ENCODE data around the gene TNFRSF8.
"Not testable (repeated sequence)": the region's sequence is repeated elsewhere in the genome, so short reads cannot be mapped to it uniquely, and the experiment has no call there.

TNFRSF8 gene

DNA sequence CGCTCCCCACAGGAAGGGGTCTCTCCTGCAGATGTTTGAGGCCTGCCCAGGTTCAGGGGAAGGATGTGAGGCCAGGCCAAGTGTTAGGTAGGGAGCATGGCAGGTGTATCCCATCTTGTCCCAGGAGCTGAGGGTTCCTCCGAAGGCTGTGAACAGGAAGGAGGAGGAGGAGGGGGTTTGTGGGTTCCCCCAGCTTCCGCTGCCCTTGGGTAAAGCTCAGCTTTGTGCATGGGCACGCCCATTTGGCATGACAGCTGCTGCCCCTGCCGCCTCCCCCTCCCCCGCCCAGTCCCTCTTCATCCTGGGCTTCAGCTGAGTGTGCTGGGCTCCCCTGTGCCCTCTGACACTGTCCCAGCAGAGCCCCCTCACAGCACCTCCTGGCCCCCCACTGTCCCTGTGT is 25.5 kb downstream of the TNFRSF8 start:
- DNase-seq, result no peak

GRCh38 chr1:12090326-12090725 is 27.2 kb downstream of the TNFRSF8 start:
- no peak for DNase-seq

DNA sequence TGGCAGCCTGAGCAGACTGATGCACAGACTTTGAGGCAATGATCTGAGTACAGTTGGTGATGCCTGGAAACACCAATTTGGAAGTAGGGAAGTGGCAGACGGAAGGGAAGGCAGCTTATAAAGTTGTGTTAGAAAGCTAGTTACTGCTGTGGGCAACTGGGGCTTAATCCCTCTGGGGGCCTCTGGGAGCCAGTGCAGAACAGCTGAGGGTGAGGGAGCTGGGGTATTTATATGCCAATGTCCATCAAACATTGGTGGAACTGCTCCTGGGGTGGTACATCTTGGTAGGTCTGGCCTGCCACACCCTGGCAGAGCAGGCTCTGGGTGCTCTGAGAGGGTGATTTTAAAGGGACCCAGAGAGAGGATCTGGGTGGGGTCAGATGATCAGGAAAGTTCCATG is 28.1 kb downstream of the TNFRSF8 start:
- no peak for DNase-seq

GRCh38 chr1:12094180-12094579 is 31.1 kb downstream of the TNFRSF8 start:
- DNase-seq, result no peak

- peak; percentile 67 for DNase-seq
These were observed 32.6 kb downstream of the TNFRSF8 start for GRCh38 chr1:12095452-12096263.

GRCh38 chr1:12096615-12097014 is 33.5 kb downstream of the TNFRSF8 start:
- no peak for DNase-seq

GRCh38 chr1:12097321-12097720 is 34.2 kb downstream of the TNFRSF8 start:
- no peak for DNase-seq

GRCh38 chr1:12098786-12099185 is 35.7 kb downstream of the TNFRSF8 start:
- no peak for DNase-seq

GRCh38 chr1:12099610-12100009 is 36.5 kb downstream of the TNFRSF8 start:
- no peak for DNase-seq

GRCh38 chr1:12100071-12100470 is 37.0 kb downstream of the TNFRSF8 start:
- no peak for DNase-seq

DNA sequence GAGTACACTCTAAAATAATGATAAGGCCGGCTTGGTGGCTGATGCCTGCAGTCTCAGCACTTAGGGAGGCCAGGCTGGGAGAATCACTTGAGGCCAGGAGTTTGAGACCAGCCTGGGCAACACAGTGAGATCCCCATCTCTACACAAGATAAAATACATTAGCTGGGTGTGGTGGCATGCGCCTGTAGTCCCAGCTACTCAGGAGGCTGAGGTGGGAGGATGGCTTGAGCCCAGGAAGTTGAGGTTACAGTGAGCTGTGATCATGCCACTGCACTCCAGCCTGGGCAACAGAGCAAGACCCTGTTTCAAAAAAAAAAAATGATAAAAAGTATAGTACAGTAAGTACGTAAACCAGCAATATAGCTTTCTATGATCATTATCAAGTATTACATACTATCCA is 38.0 kb downstream of the TNFRSF8 start:
- not testable (repeated sequence) for DNase-seq

DNA sequence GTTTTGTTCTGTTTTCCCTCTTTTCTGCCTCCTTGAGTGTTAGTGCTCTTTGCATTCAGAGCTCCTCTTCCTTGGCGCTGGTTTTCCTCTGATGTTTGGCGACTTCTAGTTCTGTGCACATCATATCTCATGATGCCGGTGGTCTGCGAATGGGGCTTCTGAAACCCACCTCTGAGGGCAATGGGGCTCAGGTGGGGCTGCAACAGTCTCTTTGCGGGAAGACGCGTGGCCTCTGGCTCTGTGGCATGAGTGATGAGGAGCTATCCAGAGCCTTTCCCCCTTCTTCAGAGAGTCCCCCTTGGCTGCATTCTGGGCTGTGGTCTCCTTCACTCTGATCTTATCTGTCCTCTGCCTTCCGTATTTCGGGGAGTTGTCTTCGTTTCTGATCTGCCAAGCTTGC is 39.0 kb downstream of the TNFRSF8 start:
- no peak for DNase-seq

DNA sequence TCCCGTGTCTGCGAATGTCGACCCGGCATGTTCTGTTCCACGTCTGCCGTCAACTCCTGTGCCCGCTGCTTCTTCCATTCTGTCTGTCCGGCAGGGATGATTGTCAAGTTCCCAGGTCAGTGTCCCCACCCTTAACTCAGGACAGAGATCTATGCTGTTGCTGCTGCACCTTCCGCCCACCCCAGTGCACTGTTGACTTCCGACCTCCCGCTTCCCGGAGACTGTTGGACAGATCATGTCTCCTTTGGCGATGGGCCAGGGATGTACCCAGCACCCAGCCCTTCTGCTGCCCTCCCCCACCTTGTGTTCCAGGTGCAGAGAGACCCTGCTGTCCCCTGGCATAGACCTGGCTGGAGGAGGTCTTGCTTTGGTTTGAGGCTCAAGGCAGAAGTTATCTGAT is 41.3 kb downstream of the TNFRSF8 start:
- no peak for DNase-seq

- DNase-seq, result no peak
These were observed 43.0 kb downstream of the TNFRSF8 start for GRCh38 chr1:12106153-12106552.

DNA sequence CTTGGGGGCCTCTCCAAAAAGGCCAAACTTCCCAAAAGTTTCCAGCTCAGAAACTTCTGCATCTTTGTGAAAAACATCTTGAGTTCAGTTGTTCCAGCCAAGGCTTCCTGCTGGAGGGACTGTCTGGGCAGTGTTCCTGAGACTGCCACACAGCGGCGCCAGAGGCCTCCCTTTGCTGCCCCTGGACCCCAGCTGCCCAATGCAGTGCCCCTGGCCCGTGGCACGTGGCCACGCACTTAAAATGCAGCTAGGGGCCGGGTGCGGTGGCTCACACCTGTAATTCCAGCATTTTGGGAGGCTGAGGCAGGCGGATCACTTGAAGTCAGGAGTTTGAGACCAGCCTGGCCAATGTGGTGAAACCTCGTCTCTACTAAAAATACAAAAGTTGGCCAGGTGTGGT is 43.8 kb downstream of the TNFRSF8 start:
- not testable (repeated sequence) for DNase-seq

DNA sequence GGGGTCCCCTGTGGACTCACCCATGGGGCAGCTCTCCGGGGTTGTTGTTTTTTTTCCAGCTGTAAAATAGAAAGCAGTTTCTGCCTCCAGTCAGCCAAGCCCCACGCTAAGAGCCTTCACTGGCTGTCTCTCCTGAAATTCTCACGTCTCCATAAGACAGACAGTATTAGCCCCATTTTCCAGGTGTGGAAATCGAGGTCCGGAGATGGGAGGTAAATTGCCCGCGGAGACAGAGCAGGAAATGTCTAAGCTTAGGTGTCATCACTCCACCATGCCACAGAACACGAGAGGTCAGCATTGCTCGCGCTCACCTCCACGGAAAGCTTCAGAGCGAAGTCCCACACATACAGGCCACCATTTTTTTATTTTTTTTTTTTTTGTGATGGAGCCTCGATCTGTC is 44.6 kb downstream of the TNFRSF8 start:
- no peak for DNase-seq

GRCh38 chr1:12109901-12110300 is 46.8 kb downstream of the TNFRSF8 start:
- no peak for DNase-seq

DNA sequence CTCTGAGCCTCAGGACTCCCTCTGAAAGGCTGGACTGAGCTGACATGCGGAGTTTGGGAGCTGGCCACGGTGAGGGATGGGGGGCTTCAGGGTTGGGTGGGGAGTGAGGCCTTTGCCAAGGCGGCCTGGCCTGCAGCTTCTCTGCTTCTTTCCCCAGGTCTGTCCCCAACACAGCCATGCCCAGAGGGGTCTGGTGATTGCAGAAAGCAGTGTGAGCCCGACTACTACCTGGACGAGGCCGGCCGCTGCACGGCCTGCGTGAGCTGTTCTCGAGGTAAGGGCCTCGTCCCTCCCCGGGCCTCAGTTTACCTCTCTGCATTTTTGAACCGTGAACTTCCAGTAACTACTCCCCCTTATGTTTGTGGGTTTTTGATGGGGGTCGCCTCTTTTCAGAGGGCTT is 48.6 kb downstream of the TNFRSF8 start:
- DNase-seq, result no peak

- no peak for DNase-seq
These were observed 49.6 kb downstream of the TNFRSF8 start for GRCh38 chr1:12112711-12113161.

GRCh38 chr1:12113433-12114339 is 50.6 kb downstream of the TNFRSF8 start:
- DNase-seq, result no peak

DNA sequence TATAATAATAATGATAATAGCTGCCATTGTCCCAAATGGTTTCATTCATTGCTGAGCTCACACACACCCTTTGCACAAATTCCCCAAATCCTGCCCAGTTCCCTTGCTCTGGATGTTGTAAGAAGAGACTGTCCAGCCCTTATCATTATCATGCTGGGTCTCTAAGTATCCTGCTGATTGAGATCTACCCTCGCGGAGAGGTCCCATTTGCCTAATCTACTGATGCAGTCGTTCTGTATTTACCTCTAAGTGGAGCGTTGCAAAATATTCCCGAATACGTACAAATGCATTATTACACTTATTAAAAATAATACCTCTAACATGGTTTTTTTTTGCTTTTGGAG is 51.2 kb downstream of the TNFRSF8 start:
- no peak for DNase-seq

- no peak for DNase-seq
These were observed 51.8 kb downstream of the TNFRSF8 start for GRCh38 chr1:12114916-12115315.

DNA sequence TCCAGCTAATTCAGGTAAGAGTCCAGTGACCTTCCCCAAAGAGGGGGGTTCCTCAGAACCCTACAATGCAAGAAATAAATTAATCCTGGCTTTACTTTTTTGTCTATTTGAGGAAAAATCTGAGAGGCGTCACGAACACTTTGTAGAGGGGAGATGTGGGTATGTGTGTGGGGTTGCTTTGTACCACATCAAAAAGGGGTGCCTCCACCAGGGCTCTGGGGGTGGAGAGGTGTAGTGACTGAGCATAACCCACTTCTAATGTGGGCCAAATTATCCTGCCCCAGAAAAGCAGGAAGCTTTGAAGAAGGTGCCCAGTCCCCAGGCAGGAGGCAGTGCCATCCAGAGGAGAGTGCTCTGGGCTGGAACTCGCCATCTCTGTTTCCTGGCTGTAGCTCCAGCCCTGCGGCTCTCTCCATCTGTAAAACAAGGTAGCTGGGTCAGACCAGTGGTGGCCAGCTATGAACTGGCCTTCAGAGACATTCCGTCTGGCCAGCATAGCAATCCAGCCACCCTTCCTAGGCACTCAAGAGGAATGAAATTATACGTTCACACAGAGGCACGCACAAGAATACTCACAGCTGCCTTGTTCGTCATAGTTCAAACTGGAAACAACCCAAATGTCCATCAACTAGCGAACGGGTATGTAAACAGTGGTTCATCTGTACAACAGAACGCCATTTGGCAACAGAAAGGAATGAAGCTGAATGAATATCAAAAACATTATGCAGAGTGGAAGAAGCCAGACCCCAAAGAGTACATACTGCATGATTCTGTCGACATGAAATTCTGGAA is 58.3 kb downstream of the TNFRSF8 start:
- no peak for DNase-seq

Data from T1000 (cell line).